Caco-2 (cell line): ENCODE measurements around the gene SARNP. TPM values are rescaled to one million over a fixed set of nuclear protein-coding genes. Genes with fewer than 3 reads are reported as not detected.

Source experiments
- BruUV-seq: library from RNA; stranded (reverse); fragments of 400-500 nt; replicated peaks from 2 replicates; lab custom pipeline; 2021; lab: Mats Ljungman, UMichigan
- CTCF ChIA-PET: fragments of 300-600 bp; sonication (Branson Sonifier 250); formaldehyde crosslinking; loops from one replicate; lab custom pipeline; 2022; ENCODE audit warnings: antibody characterized with exemption; lab: Charles Lee
- POLR2A ChIA-PET: fragments of 300-600 bp; sonication (Branson Sonifier 250); formaldehyde crosslinking; loops from one replicate; lab custom pipeline; 2022; ENCODE audit warnings: antibody characterized with exemption; lab: Charles Lee
- DNase-seq, 2 experiments: peaks; one replicate each; pipeline versions ENCODE4 v3.0.0 to v3.0.0-alpha.2; 2020 to 2022
- H3K27me3 ChIP-seq: replicated peaks from 2 replicates; pipeline ENCODE4 v1.6.0; 2011; ENCODE audit warnings: low read length; ENCODE audit not compliant: control insufficient read depth, insufficient read depth
- H3K36me3 ChIP-seq: 2 replicates; pipeline ENCODE4 v1.5.1; 2011; ENCODE audit warnings: low read length; ENCODE audit not compliant: control insufficient read depth, insufficient read depth
- H3K4me1 ChIP-seq: fragments of 250-450 bp; sonication (Bioruptor Pico); 2 replicates; pipeline ENCODE4 v1.5.1; 2020; ENCODE audit warnings: mild to moderate bottlenecking
- H3K4me3 ChIP-seq: 2 replicates; pipeline ENCODE4 v1.5.1; 2011; ENCODE audit warnings: low read depth, mild to moderate bottlenecking, control low read depth, low read length
- H3K9me3 ChIP-seq: fragments of 250-450 bp; sonication (Bioruptor Pico); 2 replicates; pipeline ENCODE4 v1.5.1; 2020; ENCODE audit warnings: mild to moderate bottlenecking, moderate library complexity
- H3K27ac Mint-ChIP-seq: one replicate; pipeline ENCODE4 v1.8.0; 2022; ENCODE audit warnings: mixed read lengths; ENCODE audit not compliant: unreplicated experiment
- H3K27me3 Mint-ChIP-seq: one replicate; pipeline ENCODE4 v1.8.0; 2022; ENCODE audit warnings: mixed read lengths; ENCODE audit not compliant: insufficient read depth, unreplicated experiment
- H3K36me3 Mint-ChIP-seq: one replicate; pipeline ENCODE4 v1.8.0; 2022; ENCODE audit warnings: mild to moderate bottlenecking, mixed read lengths; ENCODE audit not compliant: insufficient read depth, unreplicated experiment
- H3K4me1 Mint-ChIP-seq: one replicate; pipeline ENCODE4 v1.8.0; 2022; ENCODE audit warnings: low read depth, mixed read lengths; ENCODE audit not compliant: unreplicated experiment
- H3K4me3 Mint-ChIP-seq: one replicate; pipeline ENCODE4 v1.8.0; 2022; ENCODE audit warnings: mild to moderate bottlenecking, moderate library complexity, mixed read lengths; ENCODE audit not compliant: unreplicated experiment
- H3K9me3 Mint-ChIP-seq: one replicate; pipeline ENCODE4 v1.8.0; 2022; ENCODE audit warnings: mixed read lengths; ENCODE audit not compliant: unreplicated experiment
- CTCF ChIP-seq, 2 experiments: fragments of 200-600 bp in 1 of 2; IDR thresholded peaks; 1 replicate in 1 of 2; 2 replicates in 1 of 2; pipeline versions ENCODE4 v1.5.1 to v1.8.0; 2011 to 2022; ENCODE audit warnings: antibody characterized with exemption in 1 of 2, control low read depth in 1 of 2, inconsistent platforms in 1 of 2, low read depth in 1 of 2, low read length in 1 of 2, mild to moderate bottlenecking in 1 of 2, moderate library complexity in 1 of 2; ENCODE audit not compliant: insufficient read depth in 1 of 2, severe bottlenecking in 1 of 2, unreplicated experiment in 1 of 2
- intact Hi-C: fragments of 100-400 bp; cut with micrococcal nuclease; formaldehyde crosslinking; loops from one replicate; pipeline ENCODE4 v1.10.0; 2022; ENCODE audit not compliant: unreplicated experiment
- total RNA-seq: library from RNA; stranded (reverse); gene quantifications from 2 replicates; pipeline ENCODE4 v1.2.3, GENCODE V29; 2022

The SARNP gene
- total RNA-seq, 1 experiment from 2014 or later = 77.6 TPM

- H3K36me3 Mint-ChIP-seq = peaks cover 55% of the 10 kb centered on the region
- H3K27me3 ChIP-seq = no peaks in the 10 kb centered on the region
- H3K9me3 Mint-ChIP-seq = no peaks in the 10 kb centered on the region
- TF ChIP-seq CTCF (IDR thresholded peaks at IDR 0.05; ENCODE audit: insufficient read depth in 1 of 2, low read depth in 1 of 2, low read length in 1 of 2, severe bottlenecking in 1 of 2, unreplicated experiment in 1 of 2) = no peak
- H3K9me3 ChIP-seq = no peaks in the 10 kb centered on the region
- intact Hi-C loops = loop anchor here (1.0 kb wide), 1 partner anchor 14 kb away; no protein-coding TSS in a partner anchor
- peaks cover 8% of the 10 kb centered on the region for H3K4me1 Mint-ChIP-seq
- H3K36me3 ChIP-seq = peaks cover 4% of the 10 kb centered on the region
- H3K4me3 Mint-ChIP-seq = no peak overlapping the region
- DNase-seq = no peak
- no peak overlapping the region for H3K27ac Mint-ChIP-seq
- H3K27me3 Mint-ChIP-seq = no peaks in the 10 kb centered on the region
- peaks cover 44% of the 10 kb centered on the region for H3K4me1 ChIP-seq
- ChIA-PET POLR2A (no interaction called here), CTCF (interaction anchor here (1.8 to 1.9 kb wide), 2 partner anchors 42 to 94 kb away, joined by 6 to 17 read pairs; partner anchors contain the start of gene SARNP)
- H3K4me3 ChIP-seq = no peak overlapping the region
- BruUV-seq = no TSS peak
Observed at GRCh38 chr12:55723516-55724225, 93.9 kb downstream of the SARNP start.

GRCh38 chr12:55722948-55723347 lies 94.6 kb downstream of the SARNP start:
- H3K36me3 Mint-ChIP-seq = peaks cover 55% of the 10 kb centered on the region
- H3K9me3 Mint-ChIP-seq = no peaks in the 10 kb centered on the region
- DNase-seq = no peak

More at GRCh38 chr12:55722948-55723347, 94.6 kb downstream of the SARNP start:
- H3K9me3 ChIP-seq = no peaks in the 10 kb centered on the region
- H3K36me3 ChIP-seq = peaks cover 4% of the 10 kb centered on the region
- H3K4me3 ChIP-seq = no peak overlapping the region
- Mint-ChIP-seq H3K4me1 (peaks cover 8% of the 10 kb centered on the region), H3K27ac (no peak overlapping the region), H3K27me3 (no peaks in the 10 kb centered on the region), H3K4me3 (no peak overlapping the region)
- intact Hi-C loops = no loop called here
- CTCF ChIA-PET = interaction anchor here (1.3 kb wide), 1 partner anchor 30 kb away, joined by 3 read pairs; no protein-coding TSS in a partner anchor
- POLR2A ChIA-PET = no interaction called here
- TF ChIP-seq CTCF (IDR thresholded peaks at IDR 0.05; ENCODE audit: insufficient read depth in 1 of 2, low read depth in 1 of 2, low read length in 1 of 2, severe bottlenecking in 1 of 2, unreplicated experiment in 1 of 2) = no peak
- H3K27me3 ChIP-seq = no peaks in the 10 kb centered on the region
- H3K4me1 ChIP-seq = peaks cover 44% of the 10 kb centered on the region
- TSS peak; percentile 4 for BruUV-seq
